NCI-H69 (cell line): ENCODE measurements around the gene METRN.
A peak's percentile ranks its signal among the peaks of the same experiment; 100 is the strongest.
"Not testable (repeated sequence)": the region's sequence is repeated elsewhere in the genome, so short reads cannot be mapped to it uniquely, and the experiment has no call there.

ENCODE experiments used
- DNase-seq: peaks from one replicate; lab custom pipeline; 2025; lab: John Stamatoyannopoulos, UW

The METRN gene

DNA sequence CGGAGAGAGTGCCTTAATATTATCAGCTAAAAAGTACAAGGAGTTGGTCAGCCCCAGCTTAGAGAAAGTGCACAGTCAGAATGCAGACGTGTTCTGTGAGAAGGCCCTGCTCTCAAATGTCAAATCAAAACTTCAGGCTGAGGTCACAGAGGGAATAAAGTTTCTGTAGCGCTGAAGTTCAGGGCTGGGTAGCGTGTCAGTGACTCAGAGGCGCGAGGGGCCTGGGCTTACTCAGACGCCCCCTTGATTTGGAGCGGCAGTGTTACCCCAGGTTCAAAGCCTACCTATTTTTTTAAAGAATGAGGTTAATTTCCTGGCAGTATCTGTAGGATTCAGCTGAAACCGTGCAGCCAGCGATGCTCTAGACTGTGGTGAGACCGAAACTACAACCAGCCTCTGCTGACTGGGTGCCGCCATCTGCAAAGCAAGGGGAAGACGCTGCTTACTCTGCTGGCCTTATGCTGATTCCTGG, 21.1 kb downstream of the METRN start:
- no peak for DNase-seq

DNA sequence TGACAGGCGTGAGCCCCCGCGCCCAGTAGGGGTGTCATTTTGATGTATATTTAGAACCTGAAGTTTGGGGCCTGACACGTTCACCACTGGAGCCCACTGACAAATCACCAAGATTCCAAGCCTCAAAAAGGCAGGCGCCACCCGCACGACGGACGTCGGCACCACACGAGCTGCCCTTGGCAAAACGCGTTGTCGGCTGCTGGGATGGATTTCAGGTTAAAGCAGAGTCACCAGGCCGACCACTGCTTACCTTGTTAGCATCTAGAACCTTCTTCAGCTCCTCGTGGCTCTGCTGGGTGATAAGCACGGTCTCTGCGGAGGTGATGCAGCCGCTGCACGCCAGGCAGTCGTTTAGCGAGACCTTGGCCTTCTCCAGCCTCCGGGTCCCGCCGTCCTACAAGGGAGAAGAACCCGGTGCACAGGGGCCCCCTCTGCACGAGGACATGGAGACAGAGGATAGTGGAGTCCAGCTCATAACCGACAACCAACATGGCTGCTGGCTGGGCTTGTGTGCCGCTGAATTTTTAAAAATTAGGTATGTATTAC, 22.1 kb downstream of the METRN start:
- no peak for DNase-seq

DNA sequence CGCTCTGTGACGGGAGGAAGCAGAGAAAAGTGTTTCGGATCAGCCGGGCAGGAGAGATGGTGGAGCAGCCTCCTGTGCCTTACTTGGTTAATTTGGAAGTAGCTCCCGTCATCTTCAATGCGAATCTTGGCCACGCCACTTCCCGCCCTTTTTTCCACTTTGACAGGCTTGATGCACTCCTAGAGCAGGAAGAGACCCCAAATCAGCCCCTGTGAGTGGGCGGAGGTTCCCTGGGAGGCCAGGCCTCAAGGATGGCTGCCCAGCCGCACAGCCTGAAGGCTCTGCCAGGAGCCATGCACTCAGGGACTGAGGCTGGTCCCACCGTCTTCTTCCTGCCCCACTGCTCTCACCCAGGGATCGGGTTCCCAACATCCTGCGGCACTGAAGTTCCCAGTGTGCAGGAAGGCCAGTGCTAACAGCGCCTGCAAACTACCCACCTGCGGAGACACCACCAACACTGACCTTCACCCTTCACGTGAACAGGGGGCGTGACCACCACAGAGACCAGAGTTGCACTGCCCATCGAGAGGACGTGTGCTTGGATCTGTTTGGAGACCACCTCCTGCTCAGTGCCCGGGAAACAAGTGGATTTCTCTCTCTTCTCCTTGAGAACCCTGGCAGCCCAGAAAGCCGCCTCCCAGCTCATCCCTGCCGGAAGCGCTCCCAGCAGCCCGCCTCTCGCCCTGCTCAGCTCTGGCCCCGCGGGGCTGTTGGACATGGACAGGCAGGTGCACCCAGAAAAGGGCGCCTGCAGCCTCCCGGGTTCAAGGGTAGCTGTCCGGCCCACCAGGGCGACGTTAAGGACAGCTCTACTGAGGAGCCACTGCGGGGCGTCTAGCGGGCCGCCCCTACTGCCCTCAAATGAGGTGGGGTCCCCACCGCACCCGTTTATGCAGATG, 24.9 kb downstream of the METRN start:
- peak; percentile 30 for DNase-seq

DNA sequence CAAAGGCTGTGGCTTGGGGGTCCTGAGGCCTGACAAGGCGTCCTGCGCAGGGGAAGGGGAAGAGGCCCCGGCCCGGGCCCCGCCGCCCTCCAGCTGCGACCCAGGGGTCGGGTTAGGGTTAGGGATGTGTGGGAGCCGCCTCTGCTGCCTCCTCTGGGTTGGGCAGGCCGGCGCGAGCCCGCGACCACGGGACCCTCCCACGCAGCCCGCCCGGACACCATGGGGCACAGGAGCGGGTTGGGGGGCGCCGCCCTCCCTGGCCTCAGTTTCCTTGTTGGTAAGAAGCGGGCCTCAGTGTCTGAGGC, 25.5 kb downstream of the METRN start:
- DNase-seq = no peak

DNA sequence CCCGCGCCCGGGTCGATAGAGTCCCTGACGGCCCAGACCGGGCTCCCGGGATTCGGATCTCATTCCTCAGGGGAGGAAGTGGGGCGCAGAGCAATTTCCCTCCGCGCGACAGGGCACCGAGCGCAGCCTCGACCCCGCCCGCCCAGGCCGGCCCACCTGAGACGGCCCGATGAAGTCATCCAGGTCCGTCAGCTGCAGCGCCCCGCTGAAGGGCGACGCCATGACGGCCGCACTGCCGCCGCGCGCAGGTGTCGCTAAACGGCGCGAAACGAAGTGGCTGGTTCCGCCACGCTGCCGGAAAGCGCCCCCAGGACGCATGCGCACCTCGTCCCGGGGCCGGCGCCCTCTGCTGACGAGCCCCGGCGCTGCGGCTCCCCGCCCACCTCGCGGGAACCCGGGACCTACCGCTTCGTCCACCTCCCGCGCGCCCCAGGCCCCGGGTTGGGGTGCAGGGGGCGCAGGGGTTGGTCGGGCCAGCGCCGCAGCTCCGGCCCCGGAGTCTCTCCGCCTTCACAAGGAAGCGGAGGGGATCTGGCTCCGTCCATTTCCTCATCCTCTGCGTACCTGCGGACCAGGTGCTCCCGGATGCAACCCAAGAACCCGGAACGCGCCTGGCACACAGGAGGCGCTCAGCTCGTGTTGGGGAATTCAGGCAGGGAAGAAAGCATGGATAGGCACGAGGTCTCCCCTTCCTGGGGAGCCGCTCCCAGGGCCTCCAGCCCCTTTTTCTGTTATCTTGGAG, 26.0 kb downstream of the METRN start, which contains the start of gene CIAO3:
TSS of gene CIAO3 (minus strand) at position 234 of the 742 bp plus-strand sequence. CDS start at position 222, 12 bp downstream.
- DNase-seq = peak; percentile 97

DNA sequence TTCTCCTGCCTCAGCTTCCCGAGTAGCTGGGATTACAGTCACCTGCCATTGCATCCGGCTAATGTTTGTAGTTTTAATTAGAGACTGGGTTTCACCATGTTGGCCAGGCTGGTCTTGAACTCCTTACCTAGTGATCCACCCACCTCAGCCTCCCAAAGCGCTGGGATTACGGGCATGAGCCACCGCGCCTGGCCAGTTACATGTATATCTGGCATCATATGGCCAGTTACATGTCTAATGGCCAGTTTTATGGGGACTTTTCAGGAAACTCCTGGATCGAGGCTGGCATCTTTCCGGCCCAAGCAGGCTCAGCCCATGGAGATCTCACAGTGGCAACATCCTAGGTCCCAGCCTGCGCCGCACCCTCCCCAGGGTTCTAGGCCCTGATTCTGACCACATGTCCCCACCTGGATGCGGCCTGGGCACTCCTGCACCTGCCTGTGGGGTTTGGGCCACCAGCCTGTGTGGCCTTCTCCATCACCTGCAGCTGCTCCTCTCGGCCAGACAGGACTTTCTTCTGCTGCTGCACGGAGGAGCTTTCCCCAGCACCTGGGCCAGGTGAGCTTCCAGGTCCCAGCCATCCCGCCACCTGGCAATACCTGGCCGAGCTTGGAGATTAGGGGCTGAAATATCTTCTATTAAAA, 27.2 kb downstream of the METRN start:
- no peak for DNase-seq

DNA sequence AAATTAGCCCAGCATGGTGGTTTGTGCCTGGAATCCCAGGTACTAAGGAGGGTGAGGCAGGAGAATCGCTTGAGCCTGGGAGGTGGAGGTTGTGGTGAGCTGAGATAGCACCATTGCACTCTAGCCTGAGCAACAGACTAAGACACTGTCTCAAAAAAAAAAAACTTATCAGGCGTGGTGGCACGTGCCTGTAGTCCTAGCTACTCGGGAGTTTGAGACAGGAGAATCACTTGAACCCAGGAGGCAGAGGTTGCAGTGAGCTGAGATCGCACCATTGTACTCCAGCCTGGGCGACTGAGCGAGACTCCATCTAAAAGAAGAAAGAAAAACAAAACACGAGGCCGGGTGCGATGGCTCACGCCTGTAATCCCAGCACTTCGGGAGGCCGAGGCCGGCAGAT, 28.0 kb downstream of the METRN start:
- not testable (repeated sequence) for DNase-seq

DNA sequence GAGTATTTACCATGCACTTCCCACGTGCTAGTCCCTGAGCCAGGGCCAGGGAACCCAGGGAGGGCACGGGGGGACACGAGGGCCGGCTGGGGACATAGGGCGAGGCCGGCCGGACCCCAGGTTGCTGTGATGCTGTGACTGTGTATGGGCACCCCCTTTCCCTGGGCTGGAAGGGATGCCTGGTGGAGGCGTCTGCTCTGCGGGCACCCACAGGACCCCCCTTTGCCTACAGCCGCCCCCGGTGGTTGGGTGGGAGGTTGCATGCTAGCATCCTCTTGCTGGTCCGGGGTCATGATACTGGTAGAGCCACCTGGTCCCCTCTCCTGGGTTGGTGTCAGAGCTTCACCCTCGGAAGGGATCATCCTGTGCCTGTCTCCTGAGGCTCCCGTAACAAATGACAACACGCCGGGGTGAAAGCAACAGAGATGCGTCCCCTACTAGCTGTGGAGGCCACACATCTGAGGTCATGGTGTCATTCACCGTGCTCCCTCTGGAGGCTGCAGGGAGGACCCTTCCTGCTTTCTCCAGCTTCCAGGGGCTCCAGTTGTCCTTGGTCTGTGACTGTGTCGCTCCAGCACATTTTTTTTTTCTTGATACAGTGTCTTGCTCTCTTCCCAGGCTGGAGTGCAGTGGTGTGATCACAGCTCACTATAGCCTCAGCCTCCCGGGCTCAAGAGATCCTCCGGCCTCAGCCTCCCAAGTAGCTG, 29.0 kb downstream of the METRN start:
- no peak for DNase-seq

DNA sequence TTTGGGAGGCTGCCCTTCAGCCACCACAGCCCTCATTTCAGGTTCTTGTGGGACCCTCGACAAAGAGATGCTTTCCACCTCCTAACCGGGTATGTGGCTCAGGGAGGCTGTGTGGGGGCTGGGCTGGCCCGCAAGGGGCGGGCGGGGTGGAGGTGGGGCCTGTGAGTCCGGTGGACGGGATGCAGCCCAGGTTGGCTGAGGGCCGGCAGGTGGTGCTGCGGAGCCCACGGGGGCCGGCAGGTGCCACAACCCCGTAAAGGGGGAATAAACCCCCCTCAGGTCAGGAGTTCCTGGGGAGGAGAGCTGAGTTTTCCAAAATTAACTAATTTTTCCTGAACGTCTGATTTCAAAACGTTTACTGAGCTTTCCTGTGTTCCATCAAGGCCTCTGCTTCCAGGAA, 30.8 kb downstream of the METRN start:
- DNase-seq = peak; percentile 64

- DNase-seq = no peak
Measured at GRCh38 chr16:746637-747036, 31.7 kb downstream of the METRN start.

- peak; percentile 74 for DNase-seq
Measured at GRCh38 chr16:747978-748746, 33.2 kb downstream of the METRN start.

DNA sequence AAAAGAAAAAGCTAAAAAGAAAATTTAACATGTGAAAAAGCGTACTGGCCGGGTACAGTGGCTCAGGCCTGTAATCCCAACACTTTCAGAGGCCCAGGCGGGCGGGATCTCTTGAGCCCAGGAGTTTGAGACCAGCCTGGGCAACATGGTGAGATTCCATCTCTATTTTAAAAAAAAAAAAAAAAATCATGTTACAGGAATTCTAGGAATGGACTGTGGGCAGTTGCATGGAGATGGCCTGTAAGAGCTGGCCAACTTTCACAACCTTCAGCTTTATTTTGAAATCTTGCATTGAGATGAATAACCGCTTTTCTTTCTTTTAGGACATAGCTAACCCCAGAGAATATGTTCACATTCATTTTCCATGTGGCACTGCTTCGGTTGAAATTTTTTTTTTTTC, 34.1 kb downstream of the METRN start:
- DNase-seq = no peak

DNA sequence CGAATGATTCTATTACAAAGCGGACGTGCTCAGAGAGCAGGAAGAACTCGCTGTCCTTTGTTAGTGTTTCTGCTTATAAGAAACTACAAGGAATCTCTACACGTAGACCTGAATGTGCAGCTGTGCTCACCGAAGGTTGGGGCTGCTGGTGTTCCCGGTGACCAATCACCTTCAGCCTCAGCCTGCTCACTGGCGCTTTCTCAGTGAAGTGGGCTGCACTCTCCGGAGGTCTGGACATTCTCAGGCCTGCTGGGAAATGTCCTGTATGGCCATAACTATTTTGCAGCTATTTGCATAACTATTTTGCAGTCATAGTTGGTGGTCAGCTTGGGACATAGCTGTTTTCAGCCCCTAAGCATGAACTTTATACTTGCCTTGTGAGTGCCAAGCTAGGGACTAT, 35.6 kb downstream of the METRN start:
- DNase-seq = no peak

DNA sequence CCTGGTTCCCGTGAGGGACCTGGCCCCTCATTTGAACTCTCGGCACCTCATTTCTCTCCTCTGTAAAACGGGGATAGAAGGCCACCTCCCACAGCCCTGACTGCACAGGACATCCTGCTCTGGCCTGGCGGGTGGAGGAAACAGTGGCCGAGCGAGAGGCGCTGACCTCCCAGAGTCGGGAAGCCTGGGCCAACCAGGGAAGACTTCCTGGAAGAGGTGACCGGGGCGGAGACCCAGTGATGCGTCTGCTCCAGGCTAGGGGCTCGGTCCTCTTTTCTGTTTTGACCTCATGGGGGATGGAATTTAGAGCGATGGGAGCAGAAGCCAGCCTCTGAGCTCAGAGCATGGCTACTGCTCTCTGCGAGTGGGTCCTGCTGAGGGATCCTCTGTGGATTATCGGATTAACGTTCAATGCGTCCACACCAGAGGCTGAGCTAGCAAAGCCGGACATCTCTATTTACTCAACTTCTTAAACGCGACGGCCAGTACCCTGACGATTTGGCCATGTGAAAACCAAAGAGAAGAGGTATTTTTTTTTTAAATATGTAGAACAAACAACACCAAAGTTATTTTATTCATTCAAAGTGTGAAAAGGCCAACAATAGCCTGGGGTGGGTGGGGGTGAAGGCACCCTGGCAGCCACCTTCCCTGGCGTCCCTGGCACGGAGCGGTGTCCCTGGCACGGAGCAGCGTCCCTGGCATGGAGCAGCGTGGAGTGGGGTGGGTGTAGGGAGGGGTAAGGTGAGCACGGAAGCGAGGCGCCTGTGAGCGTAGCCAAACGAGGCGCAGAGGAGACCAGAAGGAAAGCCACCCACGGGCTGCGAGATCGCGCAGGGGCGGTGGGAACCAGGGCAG, 36.5 kb downstream of the METRN start:
- DNase-seq = no peak

DNA sequence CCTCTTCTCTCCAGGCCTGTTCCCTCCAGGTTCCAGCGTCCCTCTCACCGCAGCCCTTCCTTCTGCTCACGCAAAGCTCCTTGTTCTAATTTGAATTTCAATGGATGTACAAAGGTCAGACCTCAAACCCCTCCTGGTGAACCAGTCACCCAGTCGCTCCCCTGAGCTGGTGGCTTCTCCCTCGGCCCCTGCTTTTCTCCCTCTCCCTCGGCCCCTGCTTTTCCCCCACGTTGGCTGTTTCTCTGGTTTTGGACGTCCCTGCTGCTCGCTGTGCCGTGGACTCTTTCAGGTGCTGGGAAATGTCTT, 37.0 kb downstream of the METRN start:
- DNase-seq = no peak

DNA sequence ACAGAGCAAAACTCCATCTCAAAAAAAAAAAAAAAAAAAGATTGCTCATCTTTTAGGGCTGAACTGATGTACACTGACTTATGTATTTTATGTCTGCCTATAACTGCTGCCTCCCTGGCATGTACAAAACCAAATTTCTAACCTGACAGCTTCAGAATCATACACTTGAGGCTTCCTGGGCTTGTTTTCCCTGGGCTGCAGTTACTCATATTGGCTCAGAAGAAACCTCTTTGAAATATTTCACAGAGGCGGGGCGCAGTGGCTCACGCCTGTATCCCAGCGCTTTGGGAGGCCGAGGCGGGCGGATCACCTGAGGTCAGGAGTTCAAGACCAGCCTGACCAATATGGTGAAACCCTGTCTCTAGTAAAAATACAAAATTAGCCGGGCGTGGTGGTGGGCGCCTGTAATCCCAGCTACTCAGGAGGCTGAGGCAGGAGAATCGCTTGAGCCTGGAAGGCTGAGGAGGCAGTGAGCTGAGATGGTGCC, 39.2 kb downstream of the METRN start:
- DNase-seq = not testable (repeated sequence)

DNA sequence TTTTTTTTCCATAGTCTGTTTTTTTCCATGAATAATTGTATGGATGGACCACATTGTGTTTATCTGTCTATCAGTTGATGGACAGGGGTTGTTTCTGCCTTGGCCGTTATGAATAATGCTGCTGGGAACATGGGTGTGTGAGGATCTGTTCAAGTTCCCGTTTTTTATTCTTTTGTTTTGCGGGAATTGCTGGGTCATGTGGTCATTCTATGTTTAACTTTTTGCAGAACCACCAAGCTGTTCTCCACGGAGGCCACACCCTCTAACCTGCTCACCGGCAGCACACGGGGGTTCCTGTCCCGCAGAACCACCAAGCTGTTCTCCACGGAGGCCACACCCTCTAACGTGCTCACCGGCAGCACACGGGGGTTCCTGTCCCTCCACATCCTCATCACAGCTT, 39.7 kb downstream of the METRN start:
- DNase-seq = no peak

DNA sequence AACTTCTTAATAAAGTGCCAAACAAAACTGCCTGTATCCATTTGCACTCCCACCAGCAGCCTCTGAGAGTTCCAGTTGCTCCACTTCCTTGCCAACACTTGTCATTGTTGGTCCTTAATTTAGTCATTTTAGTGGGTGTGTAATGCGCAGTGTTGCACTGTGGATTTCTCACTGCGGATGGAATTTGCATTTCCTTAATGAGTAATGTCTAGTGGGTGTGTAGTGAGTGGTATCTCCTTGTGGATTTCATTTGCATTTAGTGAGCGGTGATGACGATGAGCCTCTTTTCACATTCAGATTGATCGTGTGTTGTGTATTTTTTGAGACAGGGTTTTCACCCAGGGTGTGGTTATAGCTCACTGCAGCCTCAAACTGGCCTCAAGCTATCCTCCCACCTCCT, 41.5 kb downstream of the METRN start:
- no peak for DNase-seq

GRCh38 chr16:759110-759910, 44.4 kb downstream of the METRN start:
- DNase-seq = no peak
